Panc1 (cell line): Measurements from ENCODE around the gene DCD. TPM values are rescaled to one million over a fixed set of nuclear protein-coding genes. Genes with fewer than 3 reads are reported as not detected.

Source experiments
- ATAC-seq: fragments of 200-7000 bp; cut with Tn5 transposase; 2 replicates; pipeline ENCODE4 v1.9.1; 2020; ENCODE audit warnings: mild to moderate bottlenecking, moderate library complexity
- BruUV-seq: library from RNA; stranded (reverse); fragments of 400-500 nt; replicated peaks from 2 replicates; lab custom pipeline; 2021; lab: Mats Ljungman, UMichigan
- CTCF ChIA-PET: fragments of 300-600 bp; sonication (Branson Sonifier 250); formaldehyde crosslinking; loops from one replicate; lab custom pipeline; 2022; ENCODE audit warnings: antibody characterized with exemption; lab: Charles Lee
- POLR2A ChIA-PET: fragments of 300-600 bp; sonication (Branson Sonifier 250); formaldehyde crosslinking; loops from one replicate; lab custom pipeline; 2022; ENCODE audit warnings: antibody characterized with exemption; lab: Charles Lee
- DNase-seq: peaks from one replicate; pipeline ENCODE4 v3.0.0-alpha.2; 2010; ENCODE audit warnings: low read depth, low spot score
- H3K27ac ChIP-seq: 2 replicates; pipeline ENCODE4 v1.5.1; 2011; ENCODE audit warnings: mild to moderate bottlenecking, low read length, inconsistent platforms
- H3K27me3 ChIP-seq: fragments of 200-500 bp; sonication (Bioruptor generic); 2 replicates; pipeline ENCODE4 v1.6.0; 2014; ENCODE audit warnings: low read length, inconsistent platforms; ENCODE audit not compliant: control insufficient read depth, insufficient read depth
- H3K36me3 ChIP-seq: fragments of 200-500 bp; sonication (Bioruptor generic); 2 replicates; pipeline ENCODE4 v1.5.1; 2014; ENCODE audit warnings: inconsistent platforms, mild to moderate bottlenecking, low read length, moderate library complexity; ENCODE audit not compliant: control insufficient read depth, insufficient read depth
- H3K4me1 ChIP-seq: 2 replicates; pipeline ENCODE4 v1.5.1; 2011; ENCODE audit warnings: inconsistent platforms, mild to moderate bottlenecking, low read length, moderate library complexity; ENCODE audit not compliant: control insufficient read depth, insufficient read depth
- H3K4me3 ChIP-seq, 2 experiments: 2 replicates each; pipeline ENCODE4 v1.5.1; 2011 to 2012; ENCODE audit warnings: low read depth in 2 of 2, low read length in 2 of 2, mild to moderate bottlenecking in 2 of 2, inconsistent platforms in 1 of 2, moderate library complexity in 1 of 2
- H3K9me3 ChIP-seq: fragments of 200-500 bp; sonication (Bioruptor generic); 2 replicates; pipeline ENCODE4 v1.5.1; 2014; ENCODE audit warnings: low read depth, mild to moderate bottlenecking, inconsistent platforms, low read length, moderate library complexity; ENCODE audit not compliant: control insufficient read depth, insufficient read depth
- CTCF ChIP-seq: fragments of 450-650 bp; IDR thresholded peaks from 2 replicates; pipeline ENCODE4 v1.5.1; 2017; ENCODE audit warnings: mild to moderate bottlenecking
- POLR2AphosphoS5 ChIP-seq: IDR thresholded peaks from 2 replicates; pipeline ENCODE4 v1.6.1; 2012; ENCODE audit warnings: mild to moderate bottlenecking, low read depth, low read length, moderate library complexity
- REST ChIP-seq, 2 experiments: IDR thresholded peaks; 2 replicates each; pipeline ENCODE4 v1.6.1; 2011 to 2012; ENCODE audit warnings: low read depth in 2 of 2, control low read depth in 1 of 2, low read length in 1 of 2, mild to moderate bottlenecking in 1 of 2, moderate library complexity in 1 of 2; ENCODE audit not compliant: insufficient read depth in 1 of 2
- SIN3A ChIP-seq: IDR thresholded peaks from 2 replicates; pipeline ENCODE4 v1.6.1; 2012; ENCODE audit warnings: low read depth, mild to moderate bottlenecking, low read length, moderate library complexity, borderline replicate concordance; ENCODE audit not compliant: insufficient read depth
- TCF7L2 ChIP-seq: IDR thresholded peaks from 2 replicates; pipeline ENCODE4 v1.6.1; 2011; ENCODE audit warnings: mild to moderate bottlenecking, low read depth, low read length, inconsistent platforms
- in situ Hi-C: cut with HindIII; loops from 2 replicates; pipeline ENCODE4 v1.10.0; 2016; ENCODE audit warnings: low sequenced_read_pairs, low pct_unique_long_range_greater_than_20kb
- intact Hi-C: fragments of 100-400 bp; cut with micrococcal nuclease; formaldehyde crosslinking; loops from one replicate; pipeline ENCODE4 v1.10.0; 2022; ENCODE audit not compliant: unreplicated experiment
- total RNA-seq: library from RNA; stranded (reverse); gene quantifications from one replicate; pipeline ENCODE4 v1.2.1, GENCODE V29; 2021; ENCODE audit not compliant: unreplicated experiment

Gene DCD
- total RNA-seq, 1 experiment from 2014 or later: not detected

- intact Hi-C loops: no loop called here
- Histone ChIP-seq H3K4me1 (no peaks in the 10 kb centered on the region), H3K27me3 (peaks cover 12% of the 10 kb centered on the region; the same call in 1 of the 2 replicates), H3K36me3 (no peaks in the 10 kb centered on the region), H3K4me3 (no peak overlapping the region), H3K9me3 (no peaks in the 10 kb centered on the region), H3K27ac (no peak overlapping the region)
- ATAC-seq: no peak
- BruUV-seq: no TSS peak
- POLR2A ChIA-PET: no interaction called here
- DNase-seq: no peak
- CTCF ChIA-PET: interaction anchor here (1.0 kb wide), 1 partner anchor 31 kb away, joined by 5 read pairs; no protein-coding TSS in a partner anchor
- TF ChIP-seq POLR2AphosphoS5 (no peak), SIN3A (no peak), TCF7L2 (no peak), REST (IDR thresholded peaks at IDR 0.05; ENCODE audit: insufficient read depth in 1 of 2, low read depth in 2 of 2, low read length in 1 of 2) (no peak), CTCF (no peak)
- in situ Hi-C loops: no loop called here
Observed at GRCh38 chr12:54604436-54604835, 43.7 kb downstream of the DCD start.

- intact Hi-C loops (no loop called here), in situ Hi-C loops (no loop called here)
- H3K9me3 ChIP-seq: no peaks in the 10 kb centered on the region
- no peak overlapping the region for H3K27ac ChIP-seq
- no peak overlapping the region for H3K4me3 ChIP-seq
- H3K36me3 ChIP-seq: no peaks in the 10 kb centered on the region
- no peaks in the 10 kb centered on the region for H3K4me1 ChIP-seq
- DNase-seq (no peak), ATAC-seq (no peak)
- POLR2A ChIA-PET: no interaction called here
- no TSS peak for BruUV-seq
- CTCF ChIA-PET: interaction anchor here (0.6 kb wide), 1 partner anchor 31 kb away, joined by 3 read pairs; no protein-coding TSS in a partner anchor
- peaks cover 13% of the 10 kb centered on the region; the same call in 1 of the 2 replicates for H3K27me3 ChIP-seq
- TF ChIP-seq CTCF (no peak), REST (IDR thresholded peaks at IDR 0.05; ENCODE audit: insufficient read depth in 1 of 2, low read depth in 2 of 2, low read length in 1 of 2) (no peak), SIN3A (no peak), POLR2AphosphoS5 (no peak), TCF7L2 (no peak)
Observed at GRCh38 chr12:54603872-54604271, 44.3 kb downstream of the DCD start.
